B cell (primary cell): ENCODE results near the gene DENND5B. TPM values are rescaled to one million over a fixed set of nuclear protein-coding genes. Genes with fewer than 3 reads are reported as not detected.
A peak's percentile ranks its signal among the peaks of the same experiment; 100 is the strongest.

Source experiments
- ATAC-seq: fragments of 200-7000 bp; cut with Tn5 transposase; one replicate; pipeline ENCODE4 v1.10.0; 2021; ENCODE audit warnings: low read depth, mild to moderate bottlenecking, moderate number of reproducible peaks, moderate library complexity
- CTCF ChIA-PET: fragments of 350-600 bp; sonication (Branson Sonifier 250); formaldehyde crosslinking; loops from one replicate; lab custom pipeline; 2021; ENCODE audit warnings: antibody characterized with exemption, inconsistent platforms; lab: Charles Lee
- POLR2A ChIA-PET: fragments of 350-600 bp; sonication (Branson Sonifier 250); formaldehyde crosslinking; loops from one replicate; lab custom pipeline; 2021; ENCODE audit warnings: antibody characterized with exemption; lab: Charles Lee
- DNase-seq: peaks from one replicate; pipeline ENCODE4 v3.0.0; 2013
- H2AFZ ChIP-seq: 2 replicates; pipeline ENCODE4 v1.6.1; 2012; ENCODE audit warnings: mild to moderate bottlenecking, low read depth, low read length; ENCODE audit not compliant: insufficient read depth, poor library complexity, severe bottlenecking
- H3K27ac ChIP-seq, 2 donors: 1 replicate in 1 of 2; 2 replicates in 1 of 2; pipeline ENCODE4 v1.5.1; 2012 to 2013; ENCODE audit warnings: low read length in 2 of 2, mild to moderate bottlenecking in 2 of 2, moderate library complexity in 1 of 2
- H3K27me3 ChIP-seq, 4 experiments: fragments of 200-600 bp in 1 of 4; sonication (generic) in 1 of 4; replicated peaks in 1 of 4; 1 replicate in 2 of 4; 2 replicates in 2 of 4; pipeline versions ENCODE4 v1.6.1 to v1.7.0; 2013 to 2016; ENCODE audit warnings: low read length in 3 of 4, mild to moderate bottlenecking in 2 of 4, mixed read lengths in 1 of 4, moderate library complexity in 1 of 4; ENCODE audit not compliant: insufficient read depth in 4 of 4, control insufficient read depth in 3 of 4; ENCODE audit errors: control extremely low read depth in 1 of 4
- H3K36me3 ChIP-seq, 2 experiments: replicated peaks in 1 of 2; 1 replicate in 1 of 2; 2 replicates in 1 of 2; pipeline versions ENCODE4 v1.6.1 to v1.7.1; 2013; ENCODE audit warnings: low read length in 1 of 2; ENCODE audit not compliant: insufficient read depth in 2 of 2, control insufficient read depth in 1 of 2; ENCODE audit errors: control extremely low read depth in 1 of 2, extremely low read depth in 1 of 2
- H3K4me1 ChIP-seq, 2 donors: fragments of 200-600 bp in 1 of 2; sonication (generic) in 1 of 2; 1 replicate in 1 of 2; 2 replicates in 1 of 2; pipeline versions ENCODE4 v1.5.1 to v1.6.1; 2013 to 2017; ENCODE audit warnings: low read length in 2 of 2; ENCODE audit not compliant: control insufficient read depth in 2 of 2, insufficient read depth in 2 of 2
- H3K4me2 ChIP-seq: replicated peaks from 2 replicates; pipeline ENCODE3; 2012; ENCODE audit warnings: mild to moderate bottlenecking, low read depth, low read length; ENCODE audit not compliant: poor library complexity, severe bottlenecking
- H3K4me3 ChIP-seq, 5 experiments: fragments of 200-600 bp in 1 of 5; sonication (generic) in 1 of 5; 1 replicate in 3 of 5; 2 replicates in 2 of 5; pipeline versions ENCODE4 v1.5.1 to v1.7.0; 2011 to 2016; ENCODE audit warnings: low read length in 4 of 5, mild to moderate bottlenecking in 4 of 5, low read depth in 2 of 5, control low read depth in 1 of 5, moderate library complexity in 1 of 5; ENCODE audit not compliant: insufficient read depth in 1 of 5; ENCODE audit errors: control extremely low read depth in 1 of 5, extremely low read depth in 1 of 5
- H3K79me2 ChIP-seq: fragments of 200-600 bp; sonication (generic); one replicate; pipeline ENCODE4 v1.6.0; 2016; ENCODE audit warnings: low read length; ENCODE audit not compliant: control insufficient read depth, insufficient read depth
- H3K9ac ChIP-seq: fragments of 200-600 bp; sonication (generic); 2 replicates; pipeline ENCODE4 v1.6.1; 2017; ENCODE audit warnings: mild to moderate bottlenecking, low read length, moderate library complexity
- H3K9me3 ChIP-seq, 3 donors: one replicate each; pipeline versions ENCODE4 v1.6.1 to v1.7.1; 2013; ENCODE audit warnings: low read length in 2 of 3; ENCODE audit not compliant: control insufficient read depth in 2 of 3, insufficient read depth in 1 of 3; ENCODE audit errors: control extremely low read depth in 1 of 3
- H4K20me1 ChIP-seq: 2 replicates; pipeline ENCODE4 v1.6.0; 2012; ENCODE audit warnings: mild to moderate bottlenecking, low read length; ENCODE audit not compliant: insufficient read depth, control insufficient read depth, poor library complexity, severe bottlenecking
- H3K27ac Mint-ChIP-seq: one replicate; pipeline ENCODE4 v1.8.0; 2021; ENCODE audit warnings: mixed read lengths
- H3K27me3 Mint-ChIP-seq: one replicate; pipeline ENCODE4 v1.8.0; 2021; ENCODE audit warnings: mixed read lengths
- H3K4me1 Mint-ChIP-seq: one replicate; pipeline ENCODE4 v1.8.0; 2021; ENCODE audit warnings: mixed read lengths
- H3K4me3 Mint-ChIP-seq: one replicate; pipeline ENCODE4 v1.8.0; 2021; ENCODE audit warnings: mixed read lengths
- H3K9me3 Mint-ChIP-seq: one replicate; pipeline ENCODE4 v1.8.0; 2022; ENCODE audit warnings: mixed read lengths; ENCODE audit not compliant: insufficient read depth
- EZH2 ChIP-seq: IDR thresholded peaks from 2 replicates; pipeline ENCODE4 v1.6.1; 2012; ENCODE audit warnings: borderline replicate concordance, low read depth, mild to moderate bottlenecking, moderate library complexity, low read length; ENCODE audit not compliant: insufficient read depth, poor library complexity, severe bottlenecking
- WGBS: methylation state at CpG from one replicate; pipeline ENCODE4 v1.1.5; 2013; ENCODE audit warnings: missing lambda C conversion rate; ENCODE audit not compliant: insufficient coverage; 5-methylcytosine and 5-hydroxymethylcytosine counted together
- intact Hi-C: fragments of 100-400 bp; cut with micrococcal nuclease; formaldehyde crosslinking; loops from one replicate; pipeline ENCODE4 v1.10.0; 2022
- polyA plus RNA-seq: library from polyadenylated mRNA; depleted of rRNA; stranded (reverse); fragments of >200 nt; gene quantifications from 2 replicates; pipeline ENCODE4 v1.2.3, GENCODE V29; 2012
- total RNA-seq, 2 donors: library from RNA; stranded (reverse); fragments of 120-200 nt in 1 of 2; gene quantifications; 1 replicate in 1 of 2; 2 replicates in 1 of 2; pipeline versions ENCODE4 v1.2.3 to v1.2.4, GENCODE V29; 2013 to 2022
- TF ChIP-seq, protein P1 (sequence below): fragments of 200-600 bp; IDR thresholded peaks from one replicate; pipeline ENCODE4 v1.8.0; 2022; ENCODE audit warnings: antibody characterized with exemption, mild to moderate bottlenecking

DENND5B gene
- total and polyA plus RNA-seq, 2 donors (not counting 1 experiment from before 2014, with no cell fraction given) = 18.7 to 55.3 TPM

- H3K4me3 ChIP-seq = no peak overlapping the region
- no CpG with 5 or more reads among the region's 3 CpGs for WGBS
Observed at GRCh38 chr12:31525496-31526157, 65.3 kb downstream of the DENND5B start.

More at GRCh38 chr12:31525496-31526157, 65.3 kb downstream of the DENND5B start:
- Histone ChIP-seq H2AFZ (no peak overlapping the region), H3K9me3 (no peaks in the 10 kb centered on the region), H3K9ac (no peak overlapping the region), H3K27ac (no peak overlapping the region), H3K27me3 (no peaks in the 10 kb centered on the region), H4K20me1 (peaks cover 75% of the 10 kb centered on the region), H3K4me2 (peak overlapping the region; percentile 48), H3K4me1 (peaks cover 23 to 26% of the 10 kb centered on the region in 2 donors), H3K36me3 (no peaks in the 10 kb centered on the region), H3K79me2 (peaks cover 97% of the 10 kb centered on the region)
- intact Hi-C loops = loop anchor here (5.0 kb wide), 1 partner anchor 37 kb away; no protein-coding TSS in a partner anchor
- no peak for TF ChIP-seq EZH2
- TF ChIP-seq, protein P1, sequence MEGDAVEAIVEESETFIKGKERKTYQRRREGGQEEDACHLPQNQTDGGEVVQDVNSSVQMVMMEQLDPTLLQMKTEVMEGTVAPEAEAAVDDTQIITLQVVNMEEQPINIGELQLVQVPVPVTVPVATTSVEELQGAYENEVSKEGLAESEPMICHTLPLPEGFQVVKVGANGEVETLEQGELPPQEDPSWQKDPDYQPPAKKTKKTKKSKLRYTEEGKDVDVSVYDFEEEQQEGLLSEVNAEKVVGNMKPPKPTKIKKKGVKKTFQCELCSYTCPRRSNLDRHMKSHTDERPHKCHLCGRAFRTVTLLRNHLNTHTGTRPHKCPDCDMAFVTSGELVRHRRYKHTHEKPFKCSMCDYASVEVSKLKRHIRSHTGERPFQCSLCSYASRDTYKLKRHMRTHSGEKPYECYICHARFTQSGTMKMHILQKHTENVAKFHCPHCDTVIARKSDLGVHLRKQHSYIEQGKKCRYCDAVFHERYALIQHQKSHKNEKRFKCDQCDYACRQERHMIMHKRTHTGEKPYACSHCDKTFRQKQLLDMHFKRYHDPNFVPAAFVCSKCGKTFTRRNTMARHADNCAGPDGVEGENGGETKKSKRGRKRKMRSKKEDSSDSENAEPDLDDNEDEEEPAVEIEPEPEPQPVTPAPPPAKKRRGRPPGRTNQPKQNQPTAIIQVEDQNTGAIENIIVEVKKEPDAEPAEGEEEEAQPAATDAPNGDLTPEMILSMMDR = no peak
- CTCF ChIA-PET = no interaction called here
- H3K27ac Mint-ChIP-seq = no peak overlapping the region
- no peak for DNase-seq
- H3K4me3 Mint-ChIP-seq = peak overlapping the region; percentile 10
- POLR2A ChIA-PET = no interaction called here
- no peaks in the 10 kb centered on the region for H3K27me3 Mint-ChIP-seq
- peaks cover 65% of the 10 kb centered on the region for H3K4me1 Mint-ChIP-seq
- no peak for ATAC-seq
- H3K9me3 Mint-ChIP-seq = no peaks in the 10 kb centered on the region
